Progenitor cell of endocrine pancreas (in vitro differentiated cells): ENCODE results near the gene TAX1BP1. TPM values are rescaled to one million over a fixed set of nuclear protein-coding genes. Genes with fewer than 3 reads are reported as not detected.

Source experiments
- DNase-seq: peaks from one replicate; pipeline ENCODE4 v3.0.0; 2021; ENCODE audit warnings: low spot score; ENCODE audit not compliant: unreplicated experiment
- H3K27ac Mint-ChIP-seq: 2 replicates; pipeline ENCODE4 v1.8.0; 2021; ENCODE audit warnings: mild to moderate bottlenecking, moderate library complexity, mixed read lengths
- H3K27me3 Mint-ChIP-seq: 2 replicates; pipeline ENCODE4 v1.8.0; 2021; ENCODE audit warnings: mixed read lengths
- H3K36me3 Mint-ChIP-seq: 2 replicates; pipeline ENCODE4 v1.8.0; 2022; ENCODE audit warnings: mixed read lengths; ENCODE audit not compliant: insufficient read depth
- H3K4me1 Mint-ChIP-seq: 2 replicates; pipeline ENCODE4 v1.8.0; 2021; ENCODE audit warnings: low read depth, mixed read lengths
- H3K4me3 Mint-ChIP-seq: 2 replicates; pipeline ENCODE4 v1.8.0; 2021; ENCODE audit warnings: low read depth, mild to moderate bottlenecking, moderate library complexity, mixed read lengths
- H3K9me3 Mint-ChIP-seq: 2 replicates; pipeline ENCODE4 v1.8.0; 2021; ENCODE audit warnings: low read depth, mixed read lengths
- CTCF ChIP-seq: fragments of 200-600 bp; sonication (generic); IDR thresholded peaks from one replicate; pipeline ENCODE4 v1.5.0; 2021; ENCODE audit warnings: antibody characterized with exemption, mild to moderate bottlenecking; ENCODE audit not compliant: unreplicated experiment
- total RNA-seq: library from RNA; stranded (reverse); gene quantifications from 2 replicates; pipeline ENCODE4 v1.2.1, GENCODE V29; 2021

The TAX1BP1 gene
- total RNA-seq, 1 donor from 2014 or later: 101 TPM

GRCh38 chr7:27775782-27776181, 35.8 kb downstream of the TAX1BP1 start:
- Mint-ChIP-seq H3K27ac (no peak overlapping the region), H3K4me3 (no peak overlapping the region), H3K4me1 (no peaks in the 10 kb centered on the region), H3K27me3 (no peaks in the 10 kb centered on the region), H3K9me3 (no peaks in the 10 kb centered on the region), H3K36me3 (peaks cover 3% of the 10 kb centered on the region)
- TF ChIP-seq CTCF: no peak
- no peak for DNase-seq

- H3K9me3 Mint-ChIP-seq: no peaks in the 10 kb centered on the region
- TF ChIP-seq CTCF: no peak
- peak overlapping the region; percentile 7 for H3K27ac Mint-ChIP-seq
- no peaks in the 10 kb centered on the region for H3K4me1 Mint-ChIP-seq
- no peak overlapping the region for H3K4me3 Mint-ChIP-seq
- H3K27me3 Mint-ChIP-seq: no peaks in the 10 kb centered on the region
- DNase-seq: no peak
- H3K36me3 Mint-ChIP-seq: no peaks in the 10 kb centered on the region
These were observed 37.7 kb downstream of the TAX1BP1 start for GRCh38 chr7:27777662-27778061.

GRCh38 chr7:27779873-27780272, 39.9 kb downstream of the TAX1BP1 start:
- no peak overlapping the region for H3K4me3 Mint-ChIP-seq
- H3K27ac Mint-ChIP-seq: no peak overlapping the region
- H3K4me1 Mint-ChIP-seq: peaks cover 7% of the 10 kb centered on the region
- H3K36me3 Mint-ChIP-seq: no peaks in the 10 kb centered on the region
- H3K27me3 Mint-ChIP-seq: no peaks in the 10 kb centered on the region
- H3K9me3 Mint-ChIP-seq: no peaks in the 10 kb centered on the region
- DNase-seq: no peak
- no peak for TF ChIP-seq CTCF

GRCh38 chr7:27781188-27781587, 41.2 kb downstream of the TAX1BP1 start:
- Mint-ChIP-seq H3K4me1 (peaks cover 7% of the 10 kb centered on the region), H3K27ac (no peak overlapping the region), H3K4me3 (no peak overlapping the region), H3K27me3 (no peaks in the 10 kb centered on the region), H3K36me3 (peaks cover 4% of the 10 kb centered on the region), H3K9me3 (no peaks in the 10 kb centered on the region)
- TF ChIP-seq CTCF: no peak
- DNase-seq: no peak

GRCh38 chr7:27782849-27783248, 42.9 kb downstream of the TAX1BP1 start:
- DNase-seq: no peak
- Mint-ChIP-seq H3K4me1 (peaks cover 11% of the 10 kb centered on the region), H3K27ac (no peak overlapping the region), H3K4me3 (no peak overlapping the region), H3K9me3 (no peaks in the 10 kb centered on the region), H3K27me3 (no peaks in the 10 kb centered on the region), H3K36me3 (peaks cover 7% of the 10 kb centered on the region)
- TF ChIP-seq CTCF: no peak
